HEK293 (cell line): ENCODE data around the gene LAMC3.

Experiments used
- CTCF ChIA-PET: fragments of 350-600 bp; formaldehyde crosslinking; extraction: SDS; loops from one replicate; lab custom pipeline; 2021; ENCODE audit warnings: antibody characterized with exemption; lab: Yijun Ruan, JAX
- POLR2A ChIA-PET: fragments of 300-600 bp; formaldehyde crosslinking; extraction: SDS; loops from one replicate; lab custom pipeline; 2020; ENCODE audit warnings: antibody characterized with exemption, inconsistent platforms; lab: Yijun Ruan, JAX
- H3K27ac ChIP-seq: fragments of 200-500 bp; sonication (Bioruptor generic); 2 replicates; pipeline ENCODE4 v1.5.1; 2014; ENCODE audit warnings: low read depth, low read length, control low read depth, inconsistent platforms; ENCODE audit errors: extremely low read depth
- H3K36me3 ChIP-seq, 2 experiments: fragments of 200-500 bp in 1 of 2; sonication (Bioruptor generic) in 1 of 2; 1 replicate in 1 of 2; 2 replicates in 1 of 2; pipeline ENCODE4 v1.5.1; 2014 to 2017; ENCODE audit warnings: inconsistent platforms in 2 of 2, low read length in 2 of 2; ENCODE audit not compliant: control insufficient read depth in 2 of 2, insufficient read depth in 1 of 2
- H3K4me1 ChIP-seq: fragments of 200-500 bp; sonication (Bioruptor generic); 2 replicates; pipeline ENCODE4 v1.5.1; 2014; ENCODE audit warnings: mild to moderate bottlenecking, low read length, inconsistent platforms; ENCODE audit not compliant: control insufficient read depth, insufficient read depth
- H3K4me3 ChIP-seq: 2 replicates; pipeline ENCODE4 v1.5.1; 2011; ENCODE audit warnings: low read depth, mild to moderate bottlenecking, control low read depth, low read length, moderate library complexity
- H3K9me3 ChIP-seq: fragments of 200-500 bp; sonication (Bioruptor generic); 2 replicates; pipeline ENCODE4 v1.5.1; 2014; ENCODE audit warnings: low read depth, low read length, inconsistent platforms; ENCODE audit not compliant: control insufficient read depth, insufficient read depth
- FEZF1 ChIP-seq: fragments of 450-650 bp; formaldehyde crosslinking; IDR thresholded peaks from 2 replicates; pipeline ENCODE4 v1.5.1; 2016; ENCODE audit warnings: missing biosample characterization, missing genetic modification characterization
- GLIS1 ChIP-seq: fragments of 450-650 bp; formaldehyde crosslinking; IDR thresholded peaks from 2 replicates; pipeline ENCODE4 v1.5.1; 2016; ENCODE audit warnings: missing biosample characterization, missing genetic modification characterization
- ZBTB20 ChIP-seq: fragments of 450-650 bp; formaldehyde crosslinking; IDR thresholded peaks from 2 replicates; pipeline ENCODE4 v1.5.1; 2016; ENCODE audit warnings: missing biosample characterization, missing genetic modification characterization
- ZBTB21 ChIP-seq: fragments of 450-650 bp; formaldehyde crosslinking; IDR thresholded peaks from 2 replicates; pipeline ENCODE4 v1.5.1; 2017; ENCODE audit warnings: missing biosample characterization, missing genetic modification characterization
- ZNF174 ChIP-seq: fragments of 450-650 bp; formaldehyde crosslinking; IDR thresholded peaks from 2 replicates; pipeline ENCODE4 v1.5.0; 2017; ENCODE audit warnings: missing biosample characterization, mild to moderate bottlenecking, missing genetic modification characterization
- ZNF19 ChIP-seq: fragments of 450-650 bp; formaldehyde crosslinking; IDR thresholded peaks from 2 replicates; pipeline ENCODE4; 2016; ENCODE audit warnings: missing biosample characterization, missing genetic modification characterization, low read depth
- ZNF2 ChIP-seq: fragments of 450-650 bp; formaldehyde crosslinking; IDR thresholded peaks from 2 replicates; pipeline ENCODE4 v1.5.1; 2016; ENCODE audit warnings: missing biosample characterization, missing genetic modification characterization
- ZNF248 ChIP-seq: fragments of 450-650 bp; formaldehyde crosslinking; IDR thresholded peaks from 2 replicates; pipeline ENCODE4 v1.5.1; 2017; ENCODE audit warnings: missing biosample characterization, missing genetic modification characterization
- ZNF274 ChIP-seq, 2 experiments: fragments of 200-500 bp in 1 of 2; fragments of 450-650 bp in 1 of 2; sonication (Bioruptor generic) in 1 of 2; formaldehyde crosslinking in 1 of 2; IDR thresholded peaks; 2 replicates each; pipeline versions ENCODE4 v1.5.1 to v1.6.1; 2014 to 2016; ENCODE audit warnings: borderline replicate concordance in 1 of 2, inconsistent platforms in 1 of 2, low read length in 1 of 2, missing biosample characterization in 1 of 2, missing genetic modification characterization in 1 of 2
- ZNF335 ChIP-seq: fragments of 450-650 bp; formaldehyde crosslinking; conservative IDR thresholded peaks from 2 replicates; pipeline ENCODE4 v1.5.1; 2016; ENCODE audit warnings: missing biosample characterization, missing genetic modification characterization
- ZNF37A ChIP-seq: fragments of 450-650 bp; IDR thresholded peaks from 2 replicates; pipeline ENCODE4 v1.5.1; 2018; ENCODE audit warnings: missing biosample characterization, missing genetic modification characterization
- ZNF514 ChIP-seq: fragments of 450-650 bp; formaldehyde crosslinking; IDR thresholded peaks from 2 replicates; pipeline ENCODE4 v1.5.1; 2016; ENCODE audit warnings: missing biosample characterization, missing genetic modification characterization
- ZNF529 ChIP-seq: fragments of 450-650 bp; formaldehyde crosslinking; IDR thresholded peaks from 2 replicates; pipeline ENCODE4 v1.5.1; 2017; ENCODE audit warnings: missing genetic modification characterization, missing biosample characterization; ENCODE audit not compliant: insufficient replicate concordance
- ZNF623 ChIP-seq: fragments of 450-650 bp; formaldehyde crosslinking; IDR thresholded peaks from 2 replicates; pipeline ENCODE4 v1.5.1; 2016; ENCODE audit warnings: missing biosample characterization, missing genetic modification characterization
- ZNF664 ChIP-seq: fragments of 450-650 bp; formaldehyde crosslinking; IDR thresholded peaks from 2 replicates; pipeline ENCODE4 v1.5.1; 2016; ENCODE audit warnings: missing biosample characterization, missing genetic modification characterization
- ZNF747 ChIP-seq: fragments of 450-650 bp; formaldehyde crosslinking; IDR thresholded peaks from 2 replicates; pipeline ENCODE4 v1.5.1; 2016; ENCODE audit warnings: missing biosample characterization, missing genetic modification characterization
- ZNF785 ChIP-seq: fragments of 450-650 bp; formaldehyde crosslinking; IDR thresholded peaks from 2 replicates; pipeline ENCODE4 v1.5.1; 2016; ENCODE audit warnings: missing biosample characterization, missing genetic modification characterization
- ZSCAN16 ChIP-seq: fragments of 450-650 bp; formaldehyde crosslinking; IDR thresholded peaks from 2 replicates; pipeline ENCODE4 v1.5.1; 2016; ENCODE audit warnings: missing biosample characterization, missing genetic modification characterization
- TF ChIP-seq, protein P1 (sequence below): fragments of 450-650 bp; formaldehyde crosslinking; IDR thresholded peaks from 2 replicates; pipeline ENCODE4 v1.5.1; 2016; ENCODE audit warnings: missing biosample characterization, missing genetic modification characterization, borderline replicate concordance
- TF ChIP-seq, protein P2 (sequence below): fragments of 450-650 bp; formaldehyde crosslinking; IDR thresholded peaks from 2 replicates; pipeline ENCODE4 v1.5.1; 2016; ENCODE audit warnings: missing biosample characterization, missing genetic modification characterization
- TF ChIP-seq, protein P3 (sequence below): fragments of 450-650 bp; formaldehyde crosslinking; optimal IDR thresholded peaks from 2 replicates; pipeline ENCODE3; 2016; ENCODE audit warnings: missing biosample characterization, mild to moderate bottlenecking, missing genetic modification characterization
- TF ChIP-seq, protein P4 (sequence below): fragments of 450-650 bp; formaldehyde crosslinking; IDR thresholded peaks from 2 replicates; pipeline ENCODE4 v1.5.1; 2016; ENCODE audit warnings: missing biosample characterization, missing genetic modification characterization
- TF ChIP-seq, protein P5 (sequence below): fragments of 450-650 bp; formaldehyde crosslinking; IDR thresholded peaks from 2 replicates; pipeline ENCODE4 v1.5.1; 2016; ENCODE audit warnings: missing biosample characterization, missing genetic modification characterization
- TF ChIP-seq, protein P6 (sequence below): fragments of 450-650 bp; formaldehyde crosslinking; IDR thresholded peaks from 2 replicates; pipeline ENCODE4 v1.5.1; 2016; ENCODE audit warnings: missing biosample characterization, missing genetic modification characterization

LAMC3 gene

DNA sequence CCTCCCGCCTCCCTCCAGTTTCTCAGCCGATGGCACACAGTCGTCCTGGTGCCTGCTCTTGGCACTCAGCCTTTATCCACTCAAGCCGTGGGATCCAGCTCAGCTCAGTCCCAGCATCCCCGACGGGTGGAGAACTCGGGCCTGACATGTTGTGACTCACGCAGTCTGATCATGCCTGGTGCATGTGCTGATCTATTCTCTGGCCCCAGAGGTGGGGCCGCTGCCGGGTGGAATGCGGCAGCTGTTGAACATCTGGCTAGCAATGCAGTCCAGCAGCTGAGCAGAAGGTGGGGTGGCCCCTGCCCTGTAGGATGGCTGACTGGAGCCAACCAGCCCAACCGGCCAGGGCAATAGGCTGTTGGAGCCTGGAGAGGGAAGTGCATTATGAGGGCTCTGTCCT is 85.6 kb downstream of the LAMC3 start:
- TF ChIP-seq ZNF274 (IDR thresholded peaks at IDR 0.05; ENCODE audit: low read length) (no peak), ZNF274 (tag by site-specific recombination; IDR thresholded peaks at IDR 0.05; ENCODE audit: borderline replicate concordance) (no peak), ZNF664 (tag by site-specific recombination) (no peak), ZSCAN16 (no peak), GLIS1 (tag by site-specific recombination) (no peak), ZBTB21 (tag by site-specific recombination) (no peak), ZNF514 (tag by site-specific recombination) (no peak)
- TF ChIP-seq, protein P1, sequence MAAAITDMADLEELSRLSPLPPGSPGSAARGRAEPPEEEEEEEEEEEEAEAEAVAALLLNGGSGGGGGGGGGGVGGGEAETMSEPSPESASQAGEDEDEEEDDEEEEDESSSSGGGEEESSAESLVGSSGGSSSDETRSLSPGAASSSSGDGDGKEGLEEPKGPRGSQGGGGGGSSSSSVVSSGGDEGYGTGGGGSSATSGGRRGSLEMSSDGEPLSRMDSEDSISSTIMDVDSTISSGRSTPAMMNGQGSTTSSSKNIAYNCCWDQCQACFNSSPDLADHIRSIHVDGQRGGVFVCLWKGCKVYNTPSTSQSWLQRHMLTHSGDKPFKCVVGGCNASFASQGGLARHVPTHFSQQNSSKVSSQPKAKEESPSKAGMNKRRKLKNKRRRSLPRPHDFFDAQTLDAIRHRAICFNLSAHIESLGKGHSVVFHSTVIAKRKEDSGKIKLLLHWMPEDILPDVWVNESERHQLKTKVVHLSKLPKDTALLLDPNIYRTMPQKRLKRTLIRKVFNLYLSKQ (tag by site-specific recombination), result no peak
- no peak overlapping the region for H3K4me3 ChIP-seq
- ChIA-PET CTCF (interaction anchor here (0.8 to 1.8 kb wide), 4 partner anchors 14 to 242 kb away, joined by 3 to 6 read pairs (median 4); no protein-coding TSS in a partner anchor), POLR2A (interaction anchor here (0.9 kb wide), 1 partner anchor 31 kb away, joined by 6 read pairs; the partner anchor contains the start of gene NUP214)
- no peak overlapping the region for H3K27ac ChIP-seq
- no peaks in the 10 kb centered on the region for H3K9me3 ChIP-seq
- no peaks in the 10 kb centered on the region for H3K4me1 ChIP-seq
- H3K36me3 ChIP-seq, result no peaks in the 10 kb centered on the region

DNA sequence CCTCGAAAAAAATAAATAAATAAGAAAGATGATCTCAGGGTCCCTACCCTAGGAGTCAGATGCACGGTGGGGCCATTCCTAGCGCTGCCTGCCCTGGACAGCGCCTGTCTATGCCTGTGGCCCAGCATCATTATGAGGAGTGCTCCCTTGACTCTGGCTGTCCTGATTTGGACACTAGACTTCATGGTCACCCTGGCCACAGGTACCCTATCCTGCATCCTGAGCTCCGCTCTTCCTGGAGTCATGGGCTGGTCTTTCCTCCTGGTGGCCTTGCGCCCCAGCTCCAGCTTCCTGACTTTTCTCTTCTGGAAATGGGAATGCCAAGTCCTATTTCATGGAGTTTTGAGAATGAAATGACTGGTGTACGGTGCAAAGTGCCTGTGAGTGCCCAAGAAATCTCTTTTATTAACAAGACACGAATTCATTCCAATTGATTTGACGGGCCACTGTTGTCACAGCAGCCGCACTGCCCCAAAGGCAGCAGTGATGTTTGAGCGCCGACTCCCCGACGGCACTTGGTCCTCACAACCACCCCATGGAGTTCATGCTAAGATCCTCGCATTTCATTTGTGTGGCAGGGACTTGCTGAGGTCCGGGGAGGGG is 86.8 kb downstream of the LAMC3 start:
- Histone ChIP-seq H3K4me1 (no peaks in the 10 kb centered on the region), H3K36me3 (no peaks in the 10 kb centered on the region), H3K4me3 (peak overlapping the region; percentile 53), H3K27ac (no peak overlapping the region), H3K9me3 (no peaks in the 10 kb centered on the region)
- CTCF ChIA-PET, result interaction anchor here (1.2 to 1.8 kb wide), 2 partner anchors 13 to 241 kb away, joined by 3 to 6 read pairs; no protein-coding TSS in a partner anchor
- POLR2A ChIA-PET, result interaction anchor here (0.5 to 5.4 kb wide), 3 partner anchors 10 to 29 kb away, joined by 4 to 61 read pairs (median 5); partner anchors contain the start of gene NUP214
- TF ChIP-seq ZNF747 (no peak), ZNF335 (peak; percentile 8), FEZF1 (tag by site-specific recombination) (no peak), ZNF19 (tag by site-specific recombination) (no peak), ZNF529 (tag by site-specific recombination) (no peak), ZNF2 (tag by site-specific recombination) (no peak), ZNF623 (tag by site-specific recombination) (no peak), ZNF37A (tag by site-specific recombination) (no peak), ZNF248 (tag by site-specific recombination) (no peak), ZNF174 (tag by site-specific recombination) (no peak), ZBTB20 (tag by site-specific recombination) (no peak), ZNF785 (tag by site-specific recombination) (no peak)
- TF ChIP-seq, protein P2, sequence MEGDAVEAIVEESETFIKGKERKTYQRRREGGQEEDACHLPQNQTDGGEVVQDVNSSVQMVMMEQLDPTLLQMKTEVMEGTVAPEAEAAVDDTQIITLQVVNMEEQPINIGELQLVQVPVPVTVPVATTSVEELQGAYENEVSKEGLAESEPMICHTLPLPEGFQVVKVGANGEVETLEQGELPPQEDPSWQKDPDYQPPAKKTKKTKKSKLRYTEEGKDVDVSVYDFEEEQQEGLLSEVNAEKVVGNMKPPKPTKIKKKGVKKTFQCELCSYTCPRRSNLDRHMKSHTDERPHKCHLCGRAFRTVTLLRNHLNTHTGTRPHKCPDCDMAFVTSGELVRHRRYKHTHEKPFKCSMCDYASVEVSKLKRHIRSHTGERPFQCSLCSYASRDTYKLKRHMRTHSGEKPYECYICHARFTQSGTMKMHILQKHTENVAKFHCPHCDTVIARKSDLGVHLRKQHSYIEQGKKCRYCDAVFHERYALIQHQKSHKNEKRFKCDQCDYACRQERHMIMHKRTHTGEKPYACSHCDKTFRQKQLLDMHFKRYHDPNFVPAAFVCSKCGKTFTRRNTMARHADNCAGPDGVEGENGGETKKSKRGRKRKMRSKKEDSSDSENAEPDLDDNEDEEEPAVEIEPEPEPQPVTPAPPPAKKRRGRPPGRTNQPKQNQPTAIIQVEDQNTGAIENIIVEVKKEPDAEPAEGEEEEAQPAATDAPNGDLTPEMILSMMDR (tag by site-specific recombination), result no peak
- TF ChIP-seq, protein P3, sequence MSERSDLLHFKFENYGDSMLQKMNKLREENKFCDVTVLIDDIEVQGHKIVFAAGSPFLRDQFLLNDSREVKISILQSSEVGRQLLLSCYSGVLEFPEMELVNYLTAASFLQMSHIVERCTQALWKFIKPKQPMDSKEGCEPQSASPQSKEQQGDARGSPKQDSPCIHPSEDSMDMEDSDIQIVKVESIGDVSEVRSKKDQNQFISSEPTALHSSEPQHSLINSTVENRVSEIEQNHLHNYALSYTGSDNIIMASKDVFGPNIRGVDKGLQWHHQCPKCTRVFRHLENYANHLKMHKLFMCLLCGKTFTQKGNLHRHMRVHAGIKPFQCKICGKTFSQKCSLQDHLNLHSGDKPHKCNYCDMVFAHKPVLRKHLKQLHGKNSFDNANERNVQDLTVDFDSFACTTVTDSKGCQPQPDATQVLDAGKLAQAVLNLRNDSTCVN, result no peak
- TF ChIP-seq, protein P4, sequence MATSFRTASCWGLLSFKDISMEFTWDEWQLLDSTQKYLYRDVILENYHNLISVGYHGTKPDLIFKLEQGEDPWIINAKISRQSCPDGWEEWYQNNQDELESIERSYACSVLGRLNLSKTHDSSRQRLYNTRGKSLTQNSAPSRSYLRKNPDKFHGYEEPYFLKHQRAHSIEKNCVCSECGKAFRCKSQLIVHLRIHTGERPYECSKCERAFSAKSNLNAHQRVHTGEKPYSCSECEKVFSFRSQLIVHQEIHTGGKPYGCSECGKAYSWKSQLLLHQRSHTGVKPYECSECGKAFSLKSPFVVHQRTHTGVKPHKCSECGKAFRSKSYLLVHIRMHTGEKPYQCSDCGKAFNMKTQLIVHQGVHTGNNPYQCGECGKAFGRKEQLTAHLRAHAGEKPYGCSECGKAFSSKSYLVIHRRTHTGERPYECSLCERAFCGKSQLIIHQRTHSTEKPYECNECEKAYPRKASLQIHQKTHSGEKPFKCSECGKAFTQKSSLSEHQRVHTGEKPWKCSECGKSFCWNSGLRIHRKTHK, result no peak
- TF ChIP-seq, protein P5, sequence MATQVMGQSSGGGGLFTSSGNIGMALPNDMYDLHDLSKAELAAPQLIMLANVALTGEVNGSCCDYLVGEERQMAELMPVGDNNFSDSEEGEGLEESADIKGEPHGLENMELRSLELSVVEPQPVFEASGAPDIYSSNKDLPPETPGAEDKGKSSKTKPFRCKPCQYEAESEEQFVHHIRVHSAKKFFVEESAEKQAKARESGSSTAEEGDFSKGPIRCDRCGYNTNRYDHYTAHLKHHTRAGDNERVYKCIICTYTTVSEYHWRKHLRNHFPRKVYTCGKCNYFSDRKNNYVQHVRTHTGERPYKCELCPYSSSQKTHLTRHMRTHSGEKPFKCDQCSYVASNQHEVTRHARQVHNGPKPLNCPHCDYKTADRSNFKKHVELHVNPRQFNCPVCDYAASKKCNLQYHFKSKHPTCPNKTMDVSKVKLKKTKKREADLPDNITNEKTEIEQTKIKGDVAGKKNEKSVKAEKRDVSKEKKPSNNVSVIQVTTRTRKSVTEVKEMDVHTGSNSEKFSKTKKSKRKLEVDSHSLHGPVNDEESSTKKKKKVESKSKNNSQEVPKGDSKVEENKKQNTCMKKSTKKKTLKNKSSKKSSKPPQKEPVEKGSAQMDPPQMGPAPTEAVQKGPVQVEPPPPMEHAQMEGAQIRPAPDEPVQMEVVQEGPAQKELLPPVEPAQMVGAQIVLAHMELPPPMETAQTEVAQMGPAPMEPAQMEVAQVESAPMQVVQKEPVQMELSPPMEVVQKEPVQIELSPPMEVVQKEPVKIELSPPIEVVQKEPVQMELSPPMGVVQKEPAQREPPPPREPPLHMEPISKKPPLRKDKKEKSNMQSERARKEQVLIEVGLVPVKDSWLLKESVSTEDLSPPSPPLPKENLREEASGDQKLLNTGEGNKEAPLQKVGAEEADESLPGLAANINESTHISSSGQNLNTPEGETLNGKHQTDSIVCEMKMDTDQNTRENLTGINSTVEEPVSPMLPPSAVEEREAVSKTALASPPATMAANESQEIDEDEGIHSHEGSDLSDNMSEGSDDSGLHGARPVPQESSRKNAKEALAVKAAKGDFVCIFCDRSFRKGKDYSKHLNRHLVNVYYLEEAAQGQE (tag by site-specific recombination), result peak; percentile 82
- TF ChIP-seq, protein P6, sequence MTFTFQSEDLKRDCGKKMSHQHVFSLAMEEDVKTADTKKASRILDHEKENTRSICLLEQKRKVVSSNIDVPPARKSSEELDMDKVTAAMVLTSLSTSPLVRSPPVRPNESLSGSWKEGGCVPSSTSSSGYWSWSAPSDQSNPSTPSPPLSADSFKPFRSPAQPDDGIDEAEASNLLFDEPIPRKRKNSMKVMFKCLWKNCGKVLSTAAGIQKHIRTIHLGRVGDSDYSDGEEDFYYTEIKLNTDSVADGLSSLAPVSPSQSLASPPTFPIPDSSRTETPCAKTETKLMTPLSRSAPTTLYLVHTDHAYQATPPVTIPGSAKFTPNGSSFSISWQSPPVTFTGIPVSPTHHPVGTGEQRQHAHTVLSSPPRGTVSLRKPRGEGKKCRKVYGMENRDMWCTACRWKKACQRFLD (tag by site-specific recombination), result no peak
